Subcutaneous adipose tissue (tissue), 4 donors: ENCODE measurements around the gene MICALL1. TPM values are rescaled to one million over a fixed set of nuclear protein-coding genes. Genes with fewer than 3 reads are reported as not detected.

ENCODE experiments used
- CTCF ChIP-seq: fragments of 450-650 bp; IDR thresholded peaks from one replicate; pipeline ENCODE4 v1.5.1; 2016; ENCODE audit warnings: low read depth, mild to moderate bottlenecking, control low read depth, antibody characterized with exemption, moderate library complexity
- total RNA-seq, 4 donors: library from RNA; depleted of rRNA; stranded (reverse); fragments of >200 nt; gene quantifications; one replicate each; pipeline ENCODE4 v1.1.0, GENCODE V29; 2016

MICALL1 gene
- total RNA-seq, 4 donors from 2014 or later, result 6.2 to 24.5 (median 8.0) TPM

DNA sequence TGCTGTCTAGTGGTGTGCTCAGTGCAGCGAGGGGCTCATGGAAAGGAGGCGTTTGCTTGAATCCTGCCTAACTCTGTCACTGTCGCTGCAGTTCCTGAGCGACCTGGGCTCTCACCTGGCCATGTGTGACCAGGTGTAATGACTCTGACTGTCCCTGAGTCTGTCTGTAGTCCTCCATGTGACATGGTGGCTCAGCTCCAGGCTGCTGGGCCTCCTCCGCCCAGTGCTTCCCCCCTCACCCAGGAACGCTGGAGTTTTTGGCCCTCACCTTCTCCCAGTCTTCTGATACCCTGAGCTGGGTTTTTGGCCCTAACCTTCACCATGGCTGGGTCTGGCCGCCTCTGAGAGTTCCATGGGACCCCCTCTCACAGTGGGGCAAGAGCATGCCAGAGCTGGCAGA lies 20.3 kb downstream of the MICALL1 start:
- TF ChIP-seq CTCF, result no peak

- no peak for TF ChIP-seq CTCF
Observed at GRCh38 chr22:37926771-37927636, 20.9 kb downstream of the MICALL1 start.

- no peak for TF ChIP-seq CTCF
Observed at GRCh38 chr22:37927637-37927936, 21.5 kb downstream of the MICALL1 start.

DNA sequence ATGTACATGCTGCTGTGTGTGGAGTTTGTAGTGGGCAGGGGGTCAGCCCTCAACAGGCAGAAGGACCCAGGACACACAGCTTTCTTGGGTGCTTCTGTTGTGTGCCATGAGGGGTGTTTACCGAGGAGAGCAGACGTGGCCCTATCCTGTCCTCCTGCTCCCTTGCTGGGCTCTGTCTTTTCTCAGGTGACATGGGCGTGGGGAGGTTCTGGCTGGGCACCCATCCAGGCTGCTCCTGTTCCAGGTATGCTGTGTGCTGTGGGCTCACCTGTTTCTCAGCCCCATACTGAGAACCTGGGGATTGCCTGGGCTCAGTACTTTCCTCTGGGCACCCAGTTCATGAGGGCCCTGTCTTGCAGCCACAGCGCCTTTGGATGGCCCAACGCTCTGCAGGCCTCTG lies 23.3 kb downstream of the MICALL1 start:
- TF ChIP-seq CTCF, result no peak

GRCh38 chr22:37930270-37930951 lies 24.3 kb downstream of the MICALL1 start:
- no peak for TF ChIP-seq CTCF

DNA sequence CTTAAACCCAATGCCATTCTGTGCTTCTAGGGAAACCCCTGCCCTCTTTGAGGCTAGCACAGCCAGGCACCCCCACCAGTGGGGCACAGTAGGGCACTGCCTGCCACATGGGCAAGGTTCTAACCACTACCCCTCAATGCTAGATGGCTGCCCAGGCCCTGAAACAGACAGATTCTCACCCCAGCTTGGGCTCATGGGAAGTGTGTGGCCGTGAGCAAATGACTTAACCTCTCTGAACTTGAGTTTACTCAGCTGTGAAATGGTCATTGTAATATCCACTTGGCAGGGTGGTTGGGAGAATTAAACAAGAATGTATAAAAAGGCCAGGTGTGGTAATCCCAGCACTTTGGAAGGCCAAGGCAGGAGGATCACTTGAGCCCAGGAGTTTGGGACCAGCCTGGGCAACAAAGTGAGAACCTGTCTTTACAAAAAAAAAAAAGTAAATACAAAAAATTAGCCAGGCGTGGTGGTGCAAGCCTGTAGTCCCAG lies 24.9 kb downstream of the MICALL1 start:
- TF ChIP-seq CTCF, result no peak

- no peak for TF ChIP-seq CTCF
Observed at GRCh38 chr22:37931893-37932389, 25.8 kb downstream of the MICALL1 start.
